HG02870 (cell line): ENCODE measurements around the gene BEST4.
"Not testable (repeated sequence)": the region's sequence is repeated elsewhere in the genome, so short reads cannot be mapped to it uniquely, and the experiment has no call there.

Experiments used
- ATAC-seq: cut with Tn5 transposase; IDR thresholded peaks from one replicate; pipeline ENCODE4 v1.9.1; 2021; ENCODE audit warnings: mild to moderate bottlenecking, moderate library complexity; ENCODE audit not compliant: unreplicated experiment

BEST4 gene

GRCh38 chr1:44819608-44820327 lies 31.8 kb upstream of the BEST4 start:
- ATAC-seq = peak; percentile 84

- no peak for ATAC-seq
Observed at GRCh38 chr1:44819196-44819607, 31.2 kb upstream of the BEST4 start.

- no peak for ATAC-seq
Observed at GRCh38 chr1:44817771-44818495, 30.0 kb upstream of the BEST4 start.

- ATAC-seq = no peak
Observed at GRCh38 chr1:44817307-44817706, 29.3 kb upstream of the BEST4 start.

GRCh38 chr1:44815926-44816325 lies 28.0 kb upstream of the BEST4 start:
- not testable (repeated sequence) for ATAC-seq

GRCh38 chr1:44812822-44813543 lies 25.0 kb upstream of the BEST4 start:
- no peak for ATAC-seq

GRCh38 chr1:44811234-44811633 lies 23.3 kb upstream of the BEST4 start:
- no peak for ATAC-seq

GRCh38 chr1:44810762-44811105 lies 22.8 kb upstream of the BEST4 start:
- not testable (repeated sequence) for ATAC-seq

- no peak for ATAC-seq
Observed at GRCh38 chr1:44810101-44810761, 22.3 kb upstream of the BEST4 start.

GRCh38 chr1:44808938-44809917 lies 21.3 kb upstream of the BEST4 start:
- ATAC-seq = peak; percentile 42

GRCh38 chr1:44808063-44808937 lies 20.3 kb upstream of the BEST4 start, which contains the start of gene BTBD19:
Gene BTBD19 (plus strand): TSS chr1:44808523. CDS start chr1:44808821, 298 bp downstream.
- ATAC-seq = no peak

GRCh38 chr1:44807364-44808062 lies 19.5 kb upstream of the BEST4 start:
- ATAC-seq = no peak

- ATAC-seq = no peak
Observed at GRCh38 chr1:44806704-44807363, 18.9 kb upstream of the BEST4 start, which contains the start of gene DYNLT4. Gene DYNLT4 (minus strand): TSS chr1:44807351. CDS start chr1:44806668, 683 bp downstream.

- no peak for ATAC-seq
Observed at GRCh38 chr1:44806025-44806703, 18.2 kb upstream of the BEST4 start.

GRCh38 chr1:44805311-44806024 lies 17.5 kb upstream of the BEST4 start:
- no peak for ATAC-seq

- ATAC-seq = no peak
Observed at GRCh38 chr1:44803312-44804095, 15.5 kb upstream of the BEST4 start.
